HUES6 (cell line): ENCODE results near the gene PTPA.

Experiments
- H3K27ac ChIP-seq: 2 replicates; pipeline ENCODE4 v1.7.0; 2013; ENCODE audit warnings: low read depth, mild to moderate bottlenecking, low read length, inconsistent platforms
- H3K27me3 ChIP-seq: 2 replicates; pipeline ENCODE4 v1.6.1; 2013; ENCODE audit warnings: low read length; ENCODE audit not compliant: control insufficient read depth, insufficient read depth
- H3K36me3 ChIP-seq: 2 replicates; pipeline ENCODE4 v1.6.1; 2013; ENCODE audit warnings: low read length; ENCODE audit not compliant: control insufficient read depth, insufficient read depth
- H3K4me1 ChIP-seq: 2 replicates; pipeline ENCODE4 v1.6.1; 2013; ENCODE audit warnings: low read length; ENCODE audit not compliant: control insufficient read depth, insufficient read depth
- H3K4me3 ChIP-seq: 2 replicates; pipeline ENCODE4 v1.5.1; 2013; ENCODE audit warnings: low read depth, low read length
- H3K9ac ChIP-seq: one replicate; pipeline ENCODE4 v1.6.1; 2013; ENCODE audit warnings: mild to moderate bottlenecking, low read length
- H3K9me3 ChIP-seq: 2 replicates; pipeline ENCODE4 v1.6.1; 2013; ENCODE audit warnings: low read depth, low read length; ENCODE audit not compliant: control insufficient read depth, insufficient read depth

PTPA gene

GRCh38 chr9:129110740-129111527 is at the start of gene PTPA, which contains the start of gene CRAT:
TSS of gene PTPA (plus strand) at chr9:129111415. CDS start at chr9:129111601, 186 bp downstream.
TSS of gene CRAT (minus strand) at chr9:129110793. CDS start at chr9:129110509, 284 bp downstream.
- Histone ChIP-seq H3K4me3 (peak within 1 kb of the TSS; percentile 87), H3K27me3 (peaks cover 17% of the 10 kb centered on the region), H3K9ac (peak within 1 kb of the TSS; percentile 92), H3K4me1 (peaks cover 8% of the 10 kb centered on the region; the same call in 1 of the 2 replicates), H3K36me3 (no peaks in the 10 kb centered on the region), H3K27ac (peak within 1 kb of the TSS; percentile 90), H3K9me3 (no peaks in the 10 kb centered on the region)

DNA sequence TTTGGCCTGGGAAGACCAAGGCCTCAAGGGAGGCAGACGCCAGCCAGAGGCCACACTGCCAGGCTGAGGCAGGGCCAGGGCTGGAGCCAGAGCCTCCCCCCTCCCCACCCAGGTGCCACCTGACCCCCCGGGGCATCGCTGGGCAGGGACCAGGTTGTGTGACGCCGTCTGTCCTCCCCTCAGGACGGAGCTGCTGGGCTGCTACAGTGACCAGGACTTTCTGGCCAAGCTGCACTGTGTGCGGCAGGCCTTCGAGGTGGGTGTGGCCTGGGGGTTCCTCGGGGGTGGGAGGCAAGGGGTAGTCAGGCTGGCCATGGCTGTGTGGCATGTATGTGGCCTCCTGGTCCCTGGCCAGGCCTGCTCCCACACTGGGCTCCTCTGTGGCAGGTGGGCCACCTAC is 48.2 kb upstream of the PTPA start:
- no peaks in the 10 kb centered on the region for H3K9me3 ChIP-seq
- H3K36me3 ChIP-seq: peaks cover 66% of the 10 kb centered on the region
- no peak overlapping the region for H3K4me3 ChIP-seq
- H3K27ac ChIP-seq: no peak overlapping the region
- H3K9ac ChIP-seq: no peak overlapping the region
- H3K4me1 ChIP-seq: no peaks in the 10 kb centered on the region
- no peaks in the 10 kb centered on the region for H3K27me3 ChIP-seq

- peaks cover 3% of the 10 kb centered on the region; the same call in 1 of the 2 replicates for H3K4me1 ChIP-seq
- H3K36me3 ChIP-seq: peaks cover 69% of the 10 kb centered on the region
- H3K27ac ChIP-seq: no peak overlapping the region
- no peak overlapping the region for H3K9ac ChIP-seq
- H3K27me3 ChIP-seq: no peaks in the 10 kb centered on the region
- H3K4me3 ChIP-seq: no peak overlapping the region
- no peaks in the 10 kb centered on the region for H3K9me3 ChIP-seq
Measured at GRCh38 chr9:129064499-129064908, 46.7 kb upstream of the PTPA start.

DNA sequence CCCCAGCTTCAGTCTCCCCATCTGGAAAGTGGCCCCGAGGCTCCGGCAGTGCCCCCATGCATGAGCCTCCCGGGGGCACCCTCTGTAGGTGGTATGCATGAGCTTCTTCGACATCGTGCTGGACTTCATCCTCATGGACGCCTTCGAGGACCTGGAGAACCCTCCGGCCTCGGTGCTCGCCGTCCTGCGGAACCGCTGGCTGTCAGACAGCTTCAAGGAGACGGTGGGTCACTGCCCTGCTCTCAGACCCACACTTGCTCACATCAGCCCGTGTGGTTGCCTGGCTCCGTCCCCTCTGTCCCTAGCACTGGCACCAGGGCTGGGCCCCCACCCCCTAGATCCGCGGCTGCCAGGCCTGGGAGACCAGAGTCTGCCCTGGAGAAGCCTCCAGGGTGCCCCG is 43.1 kb upstream of the PTPA start:
- peaks cover 52% of the 10 kb centered on the region for H3K36me3 ChIP-seq
- H3K27ac ChIP-seq: no peak overlapping the region
- no peaks in the 10 kb centered on the region for H3K9me3 ChIP-seq
- no peaks in the 10 kb centered on the region for H3K27me3 ChIP-seq
- no peak overlapping the region for H3K4me3 ChIP-seq
- H3K9ac ChIP-seq: no peak overlapping the region
- H3K4me1 ChIP-seq: peaks cover 29% of the 10 kb centered on the region

GRCh38 chr9:129068990-129069861 is 42.0 kb upstream of the PTPA start:
- Histone ChIP-seq H3K27me3 (no peaks in the 10 kb centered on the region), H3K9me3 (no peaks in the 10 kb centered on the region), H3K4me3 (no peak overlapping the region), H3K27ac (no peak overlapping the region), H3K9ac (no peak overlapping the region), H3K36me3 (peaks cover 44% of the 10 kb centered on the region), H3K4me1 (peaks cover 29% of the 10 kb centered on the region)

- no peaks in the 10 kb centered on the region for H3K9me3 ChIP-seq
- no peak overlapping the region for H3K9ac ChIP-seq
- H3K27ac ChIP-seq: no peak overlapping the region
- peaks cover 39% of the 10 kb centered on the region for H3K36me3 ChIP-seq
- H3K27me3 ChIP-seq: no peaks in the 10 kb centered on the region
- H3K4me3 ChIP-seq: no peak overlapping the region
- peaks cover 29% of the 10 kb centered on the region for H3K4me1 ChIP-seq
Measured at GRCh38 chr9:129069862-129070641, 41.2 kb upstream of the PTPA start.

GRCh38 chr9:129070696-129071525 is 40.3 kb upstream of the PTPA start:
- Histone ChIP-seq H3K9me3 (no peaks in the 10 kb centered on the region), H3K4me1 (peaks cover 29% of the 10 kb centered on the region), H3K27me3 (no peaks in the 10 kb centered on the region), H3K9ac (peak overlapping the region; percentile 22), H3K4me3 (peak overlapping the region; percentile 32; the same call in 1 of the 2 replicates), H3K27ac (peak overlapping the region; percentile 37), H3K36me3 (peaks cover 34% of the 10 kb centered on the region)

DNA sequence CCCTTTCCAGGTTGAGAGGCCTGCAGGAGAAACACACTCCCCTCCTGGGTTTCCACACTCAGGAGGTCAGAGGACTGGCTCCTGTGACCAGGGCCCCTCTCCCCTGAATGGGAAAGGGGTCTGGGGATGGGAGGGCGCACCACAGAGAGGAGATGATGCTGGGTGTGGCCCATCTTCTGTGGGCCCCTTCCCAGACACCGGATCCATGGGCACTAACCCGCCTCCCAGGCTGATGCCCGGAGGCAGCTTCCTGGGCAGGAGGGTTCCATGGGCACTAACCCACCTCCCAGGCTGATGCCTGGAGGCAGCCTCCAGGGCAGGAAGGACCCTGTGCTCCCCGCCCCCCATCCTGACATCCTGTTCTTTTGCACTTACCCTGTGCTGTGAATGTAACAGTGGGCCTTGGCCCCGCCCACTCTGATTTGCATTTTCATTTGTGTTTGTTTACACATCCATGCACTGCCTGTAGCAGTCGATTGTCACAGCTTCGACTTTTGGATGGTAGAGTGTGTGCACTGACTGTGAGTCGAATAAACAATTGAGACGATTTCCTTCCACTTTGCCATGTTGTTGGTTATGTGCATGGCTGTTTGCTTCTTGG is 39.6 kb upstream of the PTPA start:
- H3K4me3 ChIP-seq: peak overlapping the region; percentile 32
- H3K36me3 ChIP-seq: peaks cover 32% of the 10 kb centered on the region
- peak overlapping the region; percentile 37 for H3K27ac ChIP-seq
- H3K27me3 ChIP-seq: no peaks in the 10 kb centered on the region
- no peaks in the 10 kb centered on the region for H3K9me3 ChIP-seq
- peak overlapping the region; percentile 22 for H3K9ac ChIP-seq
- peaks cover 29% of the 10 kb centered on the region for H3K4me1 ChIP-seq

DNA sequence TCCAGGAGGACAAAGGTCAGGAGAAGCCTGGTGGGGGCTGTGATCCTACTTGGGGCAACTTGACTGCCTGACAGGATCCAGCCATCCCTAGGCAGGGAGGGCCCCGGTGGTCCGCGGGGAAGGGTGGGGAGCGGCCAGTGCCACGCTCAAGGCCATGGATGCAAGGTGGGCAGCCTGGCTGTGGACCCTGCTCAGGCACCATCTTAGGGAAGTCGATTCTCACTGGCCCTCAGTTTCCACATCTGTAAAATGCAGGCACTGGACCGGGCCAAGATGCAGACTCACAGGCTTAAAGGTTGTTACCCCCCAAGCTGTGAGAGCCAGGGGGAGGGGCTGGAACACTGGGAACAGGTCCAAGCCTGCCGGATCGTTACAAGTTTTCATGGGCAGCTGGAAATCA is 39.0 kb upstream of the PTPA start:
- H3K4me3 ChIP-seq: peak overlapping the region; percentile 32
- peak overlapping the region; percentile 26 for H3K9ac ChIP-seq

More for the DNA sequence above, 39.0 kb upstream of the PTPA start:
- Histone ChIP-seq H3K9me3 (no peaks in the 10 kb centered on the region), H3K27me3 (no peaks in the 10 kb centered on the region), H3K27ac (peak overlapping the region; percentile 5; the same call in 1 of the 2 replicates), H3K4me1 (peaks cover 29% of the 10 kb centered on the region), H3K36me3 (peaks cover 31% of the 10 kb centered on the region)
